H1 (cell line): ENCODE results near the gene CCDC116. TPM values are rescaled to one million over a fixed set of nuclear protein-coding genes. Genes with fewer than 3 reads are reported as not detected.

Experiments
- CTCF ChIA-PET: fragments of 300-600 bp; sonication (Branson Sonifier 250); formaldehyde crosslinking; loops from one replicate; lab custom pipeline; 2021; ENCODE audit not compliant: partially characterized antibody; lab: Charles Lee
- POLR2A ChIA-PET: fragments of 300-600 bp; sonication (Branson Sonifier 250); formaldehyde crosslinking; loops from one replicate; lab custom pipeline; 2021; ENCODE audit warnings: inconsistent platforms; ENCODE audit not compliant: partially characterized antibody; lab: Charles Lee
- DNase-seq, 2 experiments: peaks; one replicate each; pipeline versions ENCODE4 v3.0.0 to v3.0.0-alpha.2; 2010 to 2022; ENCODE audit warnings: low spot score in 2 of 2, low read depth in 1 of 2, mixed read lengths in 1 of 2
- FAIRE-seq: peaks from 2 replicates; lab custom pipeline; 2011; peaks lifted over from hg19 to GRCh38; lab: Jason Lieb, UNC
- H2AFZ ChIP-seq: 2 replicates; pipeline ENCODE4 v1.8.1; 2012; ENCODE audit warnings: low read length, inconsistent platforms
- H2AK5ac ChIP-seq: 2 replicates; pipeline ENCODE4 v1.6.1; 2013; ENCODE audit warnings: low read depth, low read length
- H2BK120ac ChIP-seq: replicated peaks from 2 replicates; pipeline ENCODE3; 2013; ENCODE audit warnings: low read depth, low read length, inconsistent platforms
- H2BK12ac ChIP-seq: 2 replicates; pipeline ENCODE4 v1.6.1; 2013; ENCODE audit warnings: low read depth, low read length
- H2BK15ac ChIP-seq: 2 replicates; pipeline ENCODE4 v1.6.1; 2013; ENCODE audit warnings: low read length
- H2BK20ac ChIP-seq: 2 replicates; pipeline ENCODE4 v1.6.1; 2013; ENCODE audit warnings: low read length
- H2BK5ac ChIP-seq: 2 replicates; pipeline ENCODE4 v1.6.1; 2013; ENCODE audit warnings: low read depth, low read length
- H3K14ac ChIP-seq: 2 replicates; pipeline ENCODE4 v1.6.1; 2013; ENCODE audit warnings: inconsistent platforms; ENCODE audit not compliant: insufficient read length
- H3K18ac ChIP-seq: 2 replicates; pipeline ENCODE4 v1.6.1; 2013; ENCODE audit warnings: low read length; ENCODE audit errors: extremely low read depth
- H3K23ac ChIP-seq: 2 replicates; pipeline ENCODE4 v1.6.1; 2013; ENCODE audit warnings: inconsistent platforms; ENCODE audit not compliant: insufficient read length
- H3K23me2 ChIP-seq: 2 replicates; pipeline ENCODE4 v1.6.1; 2013; ENCODE audit warnings: low read depth, low read length
- H3K27ac ChIP-seq: 2 replicates; pipeline ENCODE4 v1.6.1; 2011; ENCODE audit warnings: low read depth, low read length, inconsistent platforms
- H3K27me3 ChIP-seq, 4 experiments: replicated peaks in 1 of 4; 1 replicate in 1 of 4; 2 replicates in 3 of 4; pipeline versions ENCODE4 v1.6.1 to v1.8.1; 2011 to 2013; ENCODE audit warnings: low read length in 3 of 4, mild to moderate bottlenecking in 3 of 4, inconsistent platforms in 2 of 4, mixed read lengths in 2 of 4, moderate library complexity in 1 of 4; ENCODE audit not compliant: control insufficient read depth in 3 of 4, insufficient read depth in 3 of 4; ENCODE audit errors: extremely low read depth in 1 of 4
- H3K36me3 ChIP-seq, 4 experiments: 2 replicates each; pipeline versions ENCODE4 v1.6.1 to v1.8.1; 2011 to 2013; ENCODE audit warnings: mild to moderate bottlenecking in 4 of 4, low read length in 3 of 4, moderate library complexity in 2 of 4, control low read depth in 1 of 4, inconsistent platforms in 1 of 4; ENCODE audit not compliant: insufficient read depth in 4 of 4, control insufficient read depth in 2 of 4
- H3K4ac ChIP-seq: replicated peaks from 2 replicates; pipeline ENCODE3; 2013; ENCODE audit warnings: low read length, low read depth, mixed read lengths, inconsistent platforms; ENCODE audit not compliant: insufficient read length
- H3K4me1 ChIP-seq, 4 experiments: replicated peaks in 1 of 4; 1 replicate in 1 of 4; 2 replicates in 3 of 4; pipeline versions ENCODE4 v1.6.1 to v1.8.1; 2011 to 2013; ENCODE audit warnings: low read length in 3 of 4, inconsistent platforms in 2 of 4, mixed read lengths in 1 of 4; ENCODE audit not compliant: insufficient read depth in 4 of 4, control insufficient read depth in 3 of 4
- H3K4me2 ChIP-seq, 2 experiments: 2 replicates each; pipeline versions ENCODE4 v1.6.1 to v1.8.1; 2011 to 2013; ENCODE audit warnings: low read depth in 2 of 2, low read length in 2 of 2, control low read depth in 1 of 2, inconsistent platforms in 1 of 2, mild to moderate bottlenecking in 1 of 2; ENCODE audit not compliant: insufficient read depth in 1 of 2
- H3K4me3 ChIP-seq, 4 experiments: fragments of 200-600, 300-600 bp in 1 of 4; sonication (generic), shearing (Covaris generic), sonication (Bioruptor Twin) in 1 of 4; 2 replicates each; pipeline versions ENCODE4 v1.5.1 to v1.8.1; 2011 to 2016; ENCODE audit warnings: low read length in 4 of 4, low read depth in 3 of 4, control low read depth in 2 of 4, inconsistent platforms in 2 of 4, mild to moderate bottlenecking in 2 of 4, mixed read lengths in 1 of 4, moderate library complexity in 1 of 4; ENCODE audit not compliant: insufficient read depth in 2 of 4; ENCODE audit errors: extremely low read depth in 1 of 4
- H3K56ac ChIP-seq: replicated peaks from 2 replicates; pipeline ENCODE3; 2013; ENCODE audit warnings: low read depth, mild to moderate bottlenecking, mixed read lengths, low read length, inconsistent platforms; ENCODE audit not compliant: insufficient read length
- H3K79me1 ChIP-seq: 2 replicates; pipeline ENCODE4 v1.6.1; 2013; ENCODE audit warnings: low read depth, low read length, control low read depth
- H3K79me2 ChIP-seq, 2 experiments: 2 replicates each; pipeline versions ENCODE4 v1.6.1 to v1.8.1; 2012 to 2013; ENCODE audit warnings: low read length in 2 of 2, mild to moderate bottlenecking in 2 of 2, inconsistent platforms in 1 of 2; ENCODE audit not compliant: insufficient read depth in 2 of 2, control insufficient read depth in 1 of 2
- H3K9ac ChIP-seq, 4 experiments: replicated peaks in 1 of 4; 1 replicate in 1 of 4; 2 replicates in 3 of 4; pipeline versions ENCODE4 v1.6.1 to v1.8.1; 2011 to 2013; ENCODE audit warnings: low read depth in 3 of 4, low read length in 3 of 4, control low read depth in 2 of 4, mild to moderate bottlenecking in 2 of 4, moderate library complexity in 2 of 4, inconsistent platforms in 1 of 4; ENCODE audit errors: extremely low read depth in 1 of 4
- H3K9me3 ChIP-seq, 2 experiments: 2 replicates each; pipeline versions ENCODE4 v1.6.1 to v1.8.1; 2012 to 2013; ENCODE audit warnings: mild to moderate bottlenecking in 2 of 2, moderate library complexity in 2 of 2, control low read depth in 1 of 2, inconsistent platforms in 1 of 2, low read depth in 1 of 2, low read length in 1 of 2, mixed read lengths in 1 of 2; ENCODE audit not compliant: insufficient read depth in 2 of 2
- H4K20me1 ChIP-seq, 2 experiments: replicated peaks in 1 of 2; 2 replicates each; pipeline versions ENCODE3 to v1.8.1; 2011 to 2013; ENCODE audit warnings: inconsistent platforms in 2 of 2, low read length in 2 of 2, mild to moderate bottlenecking in 1 of 2; ENCODE audit not compliant: insufficient read depth in 2 of 2, control insufficient read depth in 1 of 2
- H4K5ac ChIP-seq: 2 replicates; pipeline ENCODE4 v1.6.1; 2013; ENCODE audit warnings: low read length, low read depth, mixed read lengths, inconsistent platforms; ENCODE audit not compliant: insufficient read length
- H4K8ac ChIP-seq: 2 replicates; pipeline ENCODE4 v1.8.0; 2013; ENCODE audit warnings: mild to moderate bottlenecking, moderate library complexity, low read length, inconsistent platforms; ENCODE audit not compliant: insufficient read depth; ENCODE audit errors: extremely low read depth
- H4K91ac ChIP-seq: replicated peaks from 2 replicates; pipeline ENCODE3; 2013; ENCODE audit warnings: low read length, mixed read lengths, inconsistent platforms; ENCODE audit not compliant: insufficient read length
- HDAC6 ChIP-seq: IDR thresholded peaks from one replicate; pipeline ENCODE4 v1.7.1; 2012; ENCODE audit warnings: low read depth, mild to moderate bottlenecking, inconsistent platforms, low read length, moderate library complexity
- RXRA ChIP-seq: IDR thresholded peaks from 2 replicates; pipeline ENCODE4 v1.6.1; 2011; ENCODE audit warnings: low read depth, mild to moderate bottlenecking, low read length, moderate library complexity; ENCODE audit not compliant: insufficient read depth
- SIN3A ChIP-seq, 2 experiments: IDR thresholded peaks in 1 of 2; conservative IDR thresholded peaks in 1 of 2; 2 replicates each; pipeline ENCODE4 v1.6.1; 2011 to 2012; ENCODE audit warnings: low read length in 2 of 2, improper control_type of control experiment in 1 of 2, low read depth in 1 of 2, mild to moderate bottlenecking in 1 of 2
- WGBS, 2 experiments: shearing (Covaris generic) in 1 of 2; methylation state at CpG; one replicate each; pipeline versions ENCODE4 v1.1.6 to v1.1.7; 2013 to 2015; ENCODE audit warnings: low lambda C conversion rate in 2 of 2, mixed read lengths in 2 of 2, inconsistent platforms in 1 of 2, low coverage in 1 of 2, missing lambda C conversion rate in 1 of 2; ENCODE audit not compliant: insufficient replicate concordance in 2 of 2, insufficient coverage in 1 of 2, insufficient read length in 1 of 2; ENCODE audit errors: extremely low coverage in 1 of 2, missing lambda C conversion rate in 1 of 2; 5-methylcytosine and 5-hydroxymethylcytosine counted together
- polyA plus RNA-seq, 7 experiments: library from polyadenylated mRNA; depleted of rRNA in 3 of 7; stranded (reverse) in 5 of 7; unstranded in 2 of 7; fragments of >200 nt in 5 of 7; fragments of 200-250 nt in 2 of 7; gene quantifications; 1 replicate in 5 of 7; 2 replicates in 1 of 7; 4 replicates in 1 of 7; pipeline versions ENCODE4 v1.2.1 to v1.2.3, GENCODE V29; 2011 to 2013; ENCODE audit warnings: missing spikeins in 2 of 7, mixed read lengths in 2 of 7
- total RNA-seq: library from RNA; stranded (reverse); fragmentation: NEBNext Ultra II Directional; extraction: Animal tissue kit (Norgen Biotek cat#: 25700); gene quantifications from 2 replicates; pipeline ENCODE4 v1.2.1, GENCODE V29; 2021

CCDC116 gene
- total and polyA plus RNA-seq, 2 of the 8 experiments (the other 6 are each of a cell fraction or from before 2014, with no cell fraction given): 0.08 TPM; not detected in 1

DNA sequence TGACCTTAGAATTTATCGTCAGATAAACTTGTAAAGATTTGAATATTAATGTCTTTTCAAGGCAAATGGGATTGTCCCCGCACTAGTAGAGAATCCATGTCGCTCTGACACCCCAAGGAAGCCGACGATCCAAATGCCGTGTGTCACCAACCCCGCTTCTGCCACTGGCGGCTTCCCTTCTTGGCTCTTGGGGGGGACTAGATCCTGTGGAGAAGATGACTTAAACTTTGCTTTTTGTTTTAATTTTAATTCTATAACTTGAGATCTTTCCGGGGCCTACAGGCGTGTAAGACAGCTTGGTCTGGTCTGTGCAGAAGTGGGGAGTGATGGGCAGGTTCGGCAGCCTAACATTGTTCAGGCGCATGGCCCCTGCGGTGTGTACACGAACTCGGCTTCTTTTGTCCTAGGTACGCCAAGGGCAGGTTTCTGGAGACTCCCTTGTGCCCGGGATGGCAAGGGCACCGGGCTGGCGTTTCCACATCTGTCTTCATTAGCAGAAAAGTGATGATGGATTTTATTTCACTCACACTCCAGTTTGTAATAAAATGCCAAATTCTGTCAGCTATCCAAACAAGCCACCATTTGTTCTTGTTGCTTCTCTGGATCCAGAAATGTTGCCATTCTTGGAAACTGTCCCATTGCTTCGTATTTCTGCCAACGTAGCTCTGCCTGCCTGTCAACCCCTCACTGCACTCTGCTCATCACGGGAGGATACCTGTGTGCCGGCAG is 9.5 kb upstream of the CCDC116 start:
- no peak for FAIRE-seq
- no peak overlapping the region for H3K56ac ChIP-seq
- no peak overlapping the region for H3K4me3 ChIP-seq
- H3K9me3 ChIP-seq: no peaks in the 10 kb centered on the region
- H3K27me3 ChIP-seq: no peaks in the 10 kb centered on the region
- no peaks in the 10 kb centered on the region; a peak in 4 of 7 replicates for H3K4me1 ChIP-seq
- no peak overlapping the region for H3K9ac ChIP-seq
- no peak overlapping the region for H2BK15ac ChIP-seq
- no peak overlapping the region for H2BK20ac ChIP-seq
- H3K23me2 ChIP-seq: no peaks in the 10 kb centered on the region
- H4K91ac ChIP-seq: no peak overlapping the region
- H3K36me3 ChIP-seq: peaks cover 0 to 11% (median under 1%) of the 10 kb centered on the region in 4 experiments; a peak in 4 of 8 replicates
- H2BK5ac ChIP-seq: no peak overlapping the region
- no peak overlapping the region for H3K4ac ChIP-seq
- H2BK120ac ChIP-seq: no peak overlapping the region
- no peak overlapping the region for H3K23ac ChIP-seq
- POLR2A ChIA-PET: interaction anchor here (1.0 to 1.9 kb wide), 4 partner anchors 13 to 57 kb away, joined by 3 to 5 read pairs (median 4); no protein-coding TSS in a partner anchor
- WGBS, 2 experiments: 93% methylated on average over 23 of the region's 23 CpGs; no CpG with 5 or more reads in 1 of the 2 experiments
- H4K5ac ChIP-seq: no peak overlapping the region
- no peak overlapping the region for H4K8ac ChIP-seq
- H3K27ac ChIP-seq: no peak overlapping the region
- no peak for DNase-seq
- H3K4me2 ChIP-seq: no peak overlapping the region
- H3K18ac ChIP-seq: no peak overlapping the region
- no peak overlapping the region for H2BK12ac ChIP-seq
- peaks cover 0 to 18% of the 10 kb centered on the region in 2 experiments; a peak in 1 of 4 replicates for H3K79me2 ChIP-seq
- H2AFZ ChIP-seq: no peak overlapping the region
- CTCF ChIA-PET: interaction anchor here (0.5 to 24.1 kb wide), 16 partner anchors 8 to 337 kb away, joined by 3 to 499 read pairs (median 6); partner anchors contain the start of genes CCDC116 and SDF2L1
- TF ChIP-seq SIN3A (conservative IDR thresholded peaks at IDR 0.05 in 1 of 2, IDR thresholded peaks at IDR 0.05 in 1 of 2; ENCODE audit: low read depth in 1 of 2, low read length in 2 of 2) (no peak), RXRA (no peak), HDAC6 (no peak)
- H3K79me1 ChIP-seq: peaks cover 18% of the 10 kb centered on the region
- H3K14ac ChIP-seq: no peak overlapping the region
- no peak overlapping the region for H2AK5ac ChIP-seq
- H4K20me1 ChIP-seq: peaks cover 32 to 43% of the 10 kb centered on the region in 2 experiments
